Effector memory CD4-positive, alpha-beta T cell (primary cell): ENCODE measurements around the gene HNRNPA3.
"Not testable (repeated sequence)": the region's sequence is repeated elsewhere in the genome, so short reads cannot be mapped to it uniquely, and the experiment has no call there.

Source experiments
- DNase-seq, 3 donors: peaks; one replicate each; pipeline ENCODE4 v3.0.0-alpha.2; 2020
- H3K27ac ChIP-seq: 2 replicates; pipeline ENCODE4 v1.7.0; 2013; ENCODE audit warnings: mild to moderate bottlenecking, low read length, moderate library complexity; ENCODE audit not compliant: insufficient read depth, poor library complexity, severe bottlenecking
- H3K27me3 ChIP-seq: replicated peaks from 2 replicates; pipeline ENCODE4 v1.7.0; 2013; ENCODE audit warnings: mild to moderate bottlenecking, low read length; ENCODE audit not compliant: insufficient read depth, control insufficient read depth, poor library complexity, severe bottlenecking
- H3K36me3 ChIP-seq: 2 replicates; pipeline ENCODE4 v1.7.0; 2013; ENCODE audit warnings: mild to moderate bottlenecking, low read length, moderate library complexity; ENCODE audit not compliant: control insufficient read depth, insufficient read depth
- H3K4me1 ChIP-seq: 2 replicates; pipeline ENCODE4 v1.7.0; 2013; ENCODE audit warnings: low read length, mild to moderate bottlenecking; ENCODE audit not compliant: control insufficient read depth, insufficient read depth, poor library complexity, severe bottlenecking
- H3K4me3 ChIP-seq: 2 replicates; pipeline ENCODE4 v1.7.0; 2013; ENCODE audit warnings: low read length, low read depth, mild to moderate bottlenecking; ENCODE audit not compliant: insufficient read depth, poor library complexity, severe bottlenecking
- H3K9me3 ChIP-seq: 2 replicates; pipeline ENCODE4 v1.7.0; 2013; ENCODE audit warnings: mild to moderate bottlenecking, low read length, moderate library complexity; ENCODE audit not compliant: control insufficient read depth

The HNRNPA3 gene

GRCh38 chr2:177175917-177176668, 36.5 kb upstream of the HNRNPA3 start:
- Histone ChIP-seq H3K4me1 (no peaks in the 10 kb centered on the region), H3K4me3 (no peak overlapping the region), H3K27ac (no peak overlapping the region), H3K27me3 (no peaks in the 10 kb centered on the region), H3K36me3 (no peaks in the 10 kb centered on the region), H3K9me3 (no peaks in the 10 kb centered on the region)
- DNase-seq: no peak

GRCh38 chr2:177178797-177179196, 33.8 kb upstream of the HNRNPA3 start:
- Histone ChIP-seq H3K4me3 (no peak overlapping the region), H3K36me3 (no peaks in the 10 kb centered on the region), H3K27me3 (no peaks in the 10 kb centered on the region), H3K4me1 (no peaks in the 10 kb centered on the region), H3K27ac (no peak overlapping the region), H3K9me3 (no peaks in the 10 kb centered on the region)
- no peak for DNase-seq

GRCh38 chr2:177179227-177179626, 33.4 kb upstream of the HNRNPA3 start:
- H3K4me1 ChIP-seq: no peaks in the 10 kb centered on the region
- H3K9me3 ChIP-seq: no peaks in the 10 kb centered on the region
- no peak overlapping the region for H3K4me3 ChIP-seq
- no peaks in the 10 kb centered on the region for H3K27me3 ChIP-seq
- H3K27ac ChIP-seq: no peak overlapping the region
- DNase-seq: no peak
- no peaks in the 10 kb centered on the region for H3K36me3 ChIP-seq

- H3K27ac ChIP-seq, H3K36me3 ChIP-seq, H3K27me3 ChIP-seq, H3K9me3 ChIP-seq, H3K4me1 ChIP-seq, DNase-seq, H3K4me3 ChIP-seq: not testable (repeated sequence)
Measured at GRCh38 chr2:177179671-177180070, 32.9 kb upstream of the HNRNPA3 start.

- no peak overlapping the region for H3K4me3 ChIP-seq
- no peaks in the 10 kb centered on the region for H3K27me3 ChIP-seq
- no peaks in the 10 kb centered on the region for H3K9me3 ChIP-seq
- H3K36me3 ChIP-seq: no peaks in the 10 kb centered on the region
- DNase-seq: no peak
- H3K4me1 ChIP-seq: no peaks in the 10 kb centered on the region
- no peak overlapping the region for H3K27ac ChIP-seq
Measured at GRCh38 chr2:177180269-177181000, 32.2 kb upstream of the HNRNPA3 start.

- Histone ChIP-seq H3K27me3 (no peaks in the 10 kb centered on the region), H3K9me3 (no peaks in the 10 kb centered on the region), H3K36me3 (no peaks in the 10 kb centered on the region), H3K4me3 (no peak overlapping the region), H3K27ac (no peak overlapping the region), H3K4me1 (no peaks in the 10 kb centered on the region)
- no peak for DNase-seq
Measured at GRCh38 chr2:177183860-177184259, 28.7 kb upstream of the HNRNPA3 start.

- Histone ChIP-seq H3K27me3 (no peaks in the 10 kb centered on the region), H3K27ac (no peak overlapping the region), H3K4me1 (no peaks in the 10 kb centered on the region), H3K36me3 (no peaks in the 10 kb centered on the region), H3K4me3 (no peak overlapping the region), H3K9me3 (no peaks in the 10 kb centered on the region)
- no peak for DNase-seq
Measured at GRCh38 chr2:177184606-177185005, 28.0 kb upstream of the HNRNPA3 start.

GRCh38 chr2:177186038-177186437, 26.6 kb upstream of the HNRNPA3 start:
- not testable (repeated sequence) for H3K27me3 ChIP-seq, H3K27ac ChIP-seq, H3K36me3 ChIP-seq, H3K4me1 ChIP-seq, H3K4me3 ChIP-seq, H3K9me3 ChIP-seq, DNase-seq

GRCh38 chr2:177187631-177188312, 24.8 kb upstream of the HNRNPA3 start:
- no peaks in the 10 kb centered on the region for H3K9me3 ChIP-seq
- no peak overlapping the region for H3K4me3 ChIP-seq
- H3K27ac ChIP-seq: no peak overlapping the region
- H3K4me1 ChIP-seq: no peaks in the 10 kb centered on the region
- DNase-seq: no peak
- no peaks in the 10 kb centered on the region for H3K27me3 ChIP-seq
- H3K36me3 ChIP-seq: no peaks in the 10 kb centered on the region
